ENCODE results near the gene RAPGEF4. TPM values are rescaled to one million over a fixed set of nuclear protein-coding genes. Genes with fewer than 3 reads are reported as not detected.

The RAPGEF4 gene
- total RNA-seq, 1 experiment from 2014 or later: 1.4 TPM

GRCh38 chr2:172833898-172834297 lies 98.3 kb downstream of the RAPGEF4 start:
- H4K91ac ChIP-seq (ENCODE audit: insufficient read length, low read depth, low read length): no peak overlapping the region
- no peaks in the 10 kb centered on the region for H3K79me1 ChIP-seq (ENCODE audit: insufficient read depth, low read depth, low read length, poor library complexity, severe bottlenecking)
- Mint-ChIP-seq H3K9me3 (no peaks in the 10 kb centered on the region), H3K4me3 (no peak overlapping the region), H3K27ac (no peak overlapping the region), H3K36me3 (ENCODE audit: insufficient read depth in 1 of 3, low read depth in 3 of 3) (no peaks in the 10 kb centered on the region), H3K4me1 (peaks cover 4 to 6% of the 10 kb centered on the region in 2 experiments; a peak in 3 of 4 replicates), H3K27me3 (ENCODE audit: low read depth) (no peaks in the 10 kb centered on the region)
- H3T11ph ChIP-seq (ENCODE audit: low read length): no peak overlapping the region
- no peak for TF ChIP-seq CTCF (conservative IDR thresholded peaks at IDR 0.05)
- no peak overlapping the region for H2BK120ac ChIP-seq (ENCODE audit: low read depth, low read length, poor library complexity, severe bottlenecking)
- no peak overlapping the region for H4K5ac ChIP-seq (ENCODE audit: insufficient read length, low read depth, low read length)
- no peak overlapping the region for H2BK12ac ChIP-seq (ENCODE audit: insufficient read length, low read depth, low read length)
- H4K8ac ChIP-seq (replicated peaks; ENCODE audit: insufficient read length, low read depth, low read length): no peak overlapping the region
- no peak overlapping the region for H2BK20ac ChIP-seq (ENCODE audit: low read depth, low read length, poor library complexity, severe bottlenecking)
- no peak overlapping the region for H3K27ac ChIP-seq (ENCODE audit: insufficient read length, low read depth, low read length)
- H2BK5ac ChIP-seq (ENCODE audit: insufficient read length, low read length): no peak overlapping the region
- no peak overlapping the region for H3K23ac ChIP-seq (ENCODE audit: insufficient read length, low read depth, low read length)
- no peak overlapping the region for H2AK5ac ChIP-seq (ENCODE audit: insufficient read length, low read length)
- no peaks in the 10 kb centered on the region for H4K20me1 ChIP-seq (ENCODE audit: control insufficient read depth, insufficient read depth, insufficient read length)
- 0 out of 2 replicates have a peak, but pooled peaks cover 1% of the 10 kb centered on the region for H3K79me2 ChIP-seq (ENCODE audit: insufficient read depth, low read length)
- no peak overlapping the region for H3K4me2 ChIP-seq (ENCODE audit: insufficient read depth, insufficient read length, low read length)
- H2BK15ac ChIP-seq (ENCODE audit: low read depth, low read length): no peak overlapping the region
- H3K4ac ChIP-seq (ENCODE audit: low read depth, low read length): no peak overlapping the region
- H2AFZ ChIP-seq (ENCODE audit: low read length): no peak overlapping the region
- DNase-seq: no peak
- H3K56ac ChIP-seq (ENCODE audit: insufficient read length, low read depth, low read length): no peak overlapping the region
- H3K9ac ChIP-seq (ENCODE audit: extremely low read depth, insufficient read length, low read length): no peak overlapping the region
- WGBS (ENCODE audit: extremely low coverage, insufficient read length, low lambda C conversion rate): no CpG with 5 or more reads among the region's 2 CpGs
- H3K9me3 ChIP-seq (ENCODE audit: control insufficient read depth, low read depth, low read length): no peaks in the 10 kb centered on the region
- H3K14ac ChIP-seq (ENCODE audit: insufficient read depth, low read length): no peak overlapping the region
- no peak overlapping the region for H3K18ac ChIP-seq (ENCODE audit: insufficient read length, low read depth, low read length)
- H3K4me1 ChIP-seq (ENCODE audit: insufficient read depth, low read length): no peaks in the 10 kb centered on the region
- no peaks in the 10 kb centered on the region for H3K23me2 ChIP-seq (ENCODE audit: insufficient read length, low read depth, low read length, poor library complexity, severe bottlenecking)
- H3K27me3 ChIP-seq (ENCODE audit: insufficient read depth, low read length): no peaks in the 10 kb centered on the region
